ENCODE results near the gene LRRC74B.
"Not testable (repeated sequence)": the region's sequence is repeated elsewhere in the genome, so short reads cannot be mapped to it uniquely, and the experiment has no call there.

LRRC74B gene

GRCh38 chr22:21064425-21064824 lies 18.7 kb downstream of the LRRC74B start:
- not testable (repeated sequence) for H3K4me2 ChIP-seq (ENCODE audit: low read depth, low read length, poor library complexity, severe bottlenecking); H3K27me3 ChIP-seq (ENCODE audit: insufficient read depth, low read length, poor library complexity, severe bottlenecking); H4K20me1 ChIP-seq (ENCODE audit: insufficient read depth, low read length, poor library complexity, severe bottlenecking); H3K4me1 ChIP-seq (ENCODE audit: insufficient read depth, low read length, poor library complexity, severe bottlenecking); H3K9ac ChIP-seq (ENCODE audit: low read depth, low read length, poor library complexity, severe bottlenecking); H3K9me3 ChIP-seq (ENCODE audit: insufficient read depth, low read depth, low read length); H3K36me3 ChIP-seq (ENCODE audit: insufficient read depth, low read length); H2AFZ ChIP-seq (ENCODE audit: low read length); H3K79me2 ChIP-seq (ENCODE audit: insufficient read depth, low read length); H3F3A ChIP-seq (ENCODE audit: low read depth); H3K4me3 ChIP-seq (ENCODE audit: low read length, poor library complexity, severe bottlenecking); H3K9me2 ChIP-seq (replicated peaks; ENCODE audit: low read depth, low read length)

- H3K4me1 ChIP-seq (ENCODE audit: insufficient read depth, low read length, poor library complexity, severe bottlenecking) = no peaks in the 10 kb centered on the region
- H3K4me2 ChIP-seq (ENCODE audit: low read depth, low read length, poor library complexity, severe bottlenecking) = no peak overlapping the region
- no peak overlapping the region for H2AFZ ChIP-seq (ENCODE audit: low read length)
- no peaks in the 10 kb centered on the region for H3K9me2 ChIP-seq (replicated peaks; ENCODE audit: low read depth, low read length)
- H4K20me1 ChIP-seq (ENCODE audit: insufficient read depth, low read length, poor library complexity, severe bottlenecking) = no peaks in the 10 kb centered on the region
- H3K9ac ChIP-seq (ENCODE audit: low read depth, low read length, poor library complexity, severe bottlenecking) = no peak overlapping the region
- no peaks in the 10 kb centered on the region for H3K27me3 ChIP-seq (ENCODE audit: insufficient read depth, low read length, poor library complexity, severe bottlenecking)
- H3K36me3 ChIP-seq (ENCODE audit: insufficient read depth, low read length) = no peaks in the 10 kb centered on the region
- no peak for TF ChIP-seq CTCF (conservative IDR thresholded peaks at IDR 0.05; ENCODE audit: low read length)
- H3F3A ChIP-seq (ENCODE audit: low read depth) = no peaks in the 10 kb centered on the region
- H3K79me2 ChIP-seq (ENCODE audit: insufficient read depth, low read length) = no peaks in the 10 kb centered on the region
- H3K4me3 ChIP-seq (ENCODE audit: low read length, poor library complexity, severe bottlenecking) = no peak overlapping the region
- H3K9me3 ChIP-seq (ENCODE audit: insufficient read depth, low read depth, low read length) = no peaks in the 10 kb centered on the region
Observed at GRCh38 chr22:21064917-21065864, 19.4 kb downstream of the LRRC74B start.

GRCh38 chr22:21067075-21067900 lies 21.5 kb downstream of the LRRC74B start:
- no peaks in the 10 kb centered on the region for H3K36me3 ChIP-seq (ENCODE audit: insufficient read depth, low read length)
- no peaks in the 10 kb centered on the region for H3K79me2 ChIP-seq (ENCODE audit: insufficient read depth, low read length)
- no peaks in the 10 kb centered on the region for H3K9me2 ChIP-seq (replicated peaks; ENCODE audit: low read depth, low read length)
- no peak overlapping the region for H3K4me2 ChIP-seq (ENCODE audit: low read depth, low read length, poor library complexity, severe bottlenecking)
- H3K9ac ChIP-seq (ENCODE audit: low read depth, low read length, poor library complexity, severe bottlenecking) = no peak overlapping the region
- no peaks in the 10 kb centered on the region for H3K27me3 ChIP-seq (ENCODE audit: insufficient read depth, low read length, poor library complexity, severe bottlenecking)
- no peaks in the 10 kb centered on the region for H4K20me1 ChIP-seq (ENCODE audit: insufficient read depth, low read length, poor library complexity, severe bottlenecking)
- TF ChIP-seq CTCF (conservative IDR thresholded peaks at IDR 0.05; ENCODE audit: low read length) (no peak), EZH2phosphoT487 (IDR thresholded peaks at IDR 0.05; ENCODE audit: borderline replicate concordance) (no peak)
- H3K4me1 ChIP-seq (ENCODE audit: insufficient read depth, low read length, poor library complexity, severe bottlenecking) = no peaks in the 10 kb centered on the region
- no peak overlapping the region for H3K4me3 ChIP-seq (ENCODE audit: low read length, poor library complexity, severe bottlenecking)
- no peaks in the 10 kb centered on the region for H3K9me3 ChIP-seq (ENCODE audit: insufficient read depth, low read depth, low read length)
- no peaks in the 10 kb centered on the region for H3F3A ChIP-seq (ENCODE audit: low read depth)
- no peak overlapping the region for H2AFZ ChIP-seq (ENCODE audit: low read length)
